ENCODE data around the gene SUPT4H1.

Gene SUPT4H1

GRCh38 chr17:58325289-58325726, 26.7 kb downstream of the SUPT4H1 start:
- Histone ChIP-seq H3K4me1 (ENCODE audit: control insufficient read depth in 1 of 2, insufficient read depth in 2 of 2, low read length in 2 of 2) (peaks cover 6 to 25% of the 10 kb centered on the region in 2 donors), H3K36me3 (ENCODE audit: control insufficient read depth in 1 of 2, insufficient read depth in 2 of 2, low read length in 2 of 2) (no peaks in the 10 kb centered on the region), H3K27ac (ENCODE audit: low read depth, low read length) (no peak overlapping the region), H3K4me3 (ENCODE audit: low read depth in 1 of 2, low read length in 2 of 2) (peak overlapping the region in 1 of 2 donors; percentile 74), H3K9ac (ENCODE audit: low read depth in 1 of 2, low read length in 2 of 2) (peak overlapping the region in 1 of 2 donors; percentile 57), H3K27me3 (ENCODE audit: control insufficient read depth in 1 of 2, insufficient read depth in 2 of 2, low read length in 2 of 2) (peaks cover 4 to 5% of the 10 kb centered on the region in 2 donors), H3K9me3 (ENCODE audit: control insufficient read depth in 1 of 2, low read length in 2 of 2) (no peaks in the 10 kb centered on the region)

GRCh38 chr17:58324409-58325288, 27.4 kb downstream of the SUPT4H1 start:
- H3K9me3 ChIP-seq (ENCODE audit: control insufficient read depth in 1 of 2, low read length in 2 of 2) = no peaks in the 10 kb centered on the region
- peak overlapping the region; percentile 71 to 74 for H3K4me3 ChIP-seq (ENCODE audit: low read depth in 1 of 2, low read length in 2 of 2)
- no peak overlapping the region for H3K27ac ChIP-seq (ENCODE audit: low read depth, low read length)
- peak overlapping the region; percentile 37 to 57 for H3K9ac ChIP-seq (ENCODE audit: low read depth in 1 of 2, low read length in 2 of 2)
- H3K36me3 ChIP-seq (ENCODE audit: control insufficient read depth in 1 of 2, insufficient read depth in 2 of 2, low read length in 2 of 2) = no peaks in the 10 kb centered on the region
- peaks cover 6 to 25% of the 10 kb centered on the region in 2 donors for H3K4me1 ChIP-seq (ENCODE audit: control insufficient read depth in 1 of 2, insufficient read depth in 2 of 2, low read length in 2 of 2)
- H3K27me3 ChIP-seq (ENCODE audit: control insufficient read depth in 1 of 2, insufficient read depth in 2 of 2, low read length in 2 of 2) = peaks cover 4 to 5% of the 10 kb centered on the region in 2 donors

- Histone ChIP-seq H3K27me3 (ENCODE audit: control insufficient read depth in 1 of 2, insufficient read depth in 2 of 2, low read length in 2 of 2) (peaks cover 4 to 5% of the 10 kb centered on the region in 2 donors), H3K4me1 (ENCODE audit: control insufficient read depth in 1 of 2, insufficient read depth in 2 of 2, low read length in 2 of 2) (peaks cover 6 to 22% of the 10 kb centered on the region in 2 donors), H3K9me3 (ENCODE audit: control insufficient read depth in 1 of 2, low read length in 2 of 2) (no peaks in the 10 kb centered on the region), H3K27ac (ENCODE audit: low read depth, low read length) (no peak overlapping the region), H3K4me3 (ENCODE audit: low read depth in 1 of 2, low read length in 2 of 2) (peak overlapping the region; percentile 71 to 74), H3K36me3 (ENCODE audit: control insufficient read depth in 1 of 2, insufficient read depth in 2 of 2, low read length in 2 of 2) (no peaks in the 10 kb centered on the region), H3K9ac (ENCODE audit: low read depth in 1 of 2, low read length in 2 of 2) (peak overlapping the region in 1 of 2 donors; percentile 37)
These were observed 28.0 kb downstream of the SUPT4H1 start for GRCh38 chr17:58324056-58324408.

GRCh38 chr17:58323366-58324055, 28.5 kb downstream of the SUPT4H1 start:
- Histone ChIP-seq H3K27ac (ENCODE audit: low read depth, low read length) (no peak overlapping the region), H3K4me1 (ENCODE audit: control insufficient read depth in 1 of 2, insufficient read depth in 2 of 2, low read length in 2 of 2) (peaks cover 6 to 21% of the 10 kb centered on the region in 2 donors)

GRCh38 chr17:58322581-58323185, 29.3 kb downstream of the SUPT4H1 start:
- no peak overlapping the region for H3K9ac ChIP-seq (ENCODE audit: low read depth in 1 of 2, low read length in 2 of 2)
- H3K27ac ChIP-seq (ENCODE audit: low read depth, low read length) = no peak overlapping the region
- H3K36me3 ChIP-seq (ENCODE audit: control insufficient read depth in 1 of 2, insufficient read depth in 2 of 2, low read length in 2 of 2) = no peaks in the 10 kb centered on the region
- no peak overlapping the region for H3K4me3 ChIP-seq (ENCODE audit: low read depth in 1 of 2, low read length in 2 of 2)
- H3K4me1 ChIP-seq (ENCODE audit: control insufficient read depth in 1 of 2, insufficient read depth in 2 of 2, low read length in 2 of 2) = peaks cover 11 to 23% of the 10 kb centered on the region in 2 donors
- peaks cover 4 to 5% of the 10 kb centered on the region in 2 donors for H3K27me3 ChIP-seq (ENCODE audit: control insufficient read depth in 1 of 2, insufficient read depth in 2 of 2, low read length in 2 of 2)
- H3K9me3 ChIP-seq (ENCODE audit: control insufficient read depth in 1 of 2, low read length in 2 of 2) = no peaks in the 10 kb centered on the region

More at GRCh38 chr17:58323366-58324055, 28.5 kb downstream of the SUPT4H1 start:
- no peaks in the 10 kb centered on the region for H3K9me3 ChIP-seq (ENCODE audit: control insufficient read depth in 1 of 2, low read length in 2 of 2)
- peak overlapping the region in 1 of 2 donors; percentile 37 for H3K9ac ChIP-seq (ENCODE audit: low read depth in 1 of 2, low read length in 2 of 2)
- peaks cover 4 to 5% of the 10 kb centered on the region in 2 donors for H3K27me3 ChIP-seq (ENCODE audit: control insufficient read depth in 1 of 2, insufficient read depth in 2 of 2, low read length in 2 of 2)
- H3K36me3 ChIP-seq (ENCODE audit: control insufficient read depth in 1 of 2, insufficient read depth in 2 of 2, low read length in 2 of 2) = no peaks in the 10 kb centered on the region
- H3K4me3 ChIP-seq (ENCODE audit: low read depth in 1 of 2, low read length in 2 of 2) = peak overlapping the region; percentile 71 to 74

GRCh38 chr17:58321571-58322525, 30.2 kb downstream of the SUPT4H1 start:
- no peak overlapping the region for H3K4me3 ChIP-seq (ENCODE audit: low read depth in 1 of 2, low read length in 2 of 2)
- H3K4me1 ChIP-seq (ENCODE audit: control insufficient read depth in 1 of 2, insufficient read depth in 2 of 2, low read length in 2 of 2) = peaks cover 17 to 22% of the 10 kb centered on the region in 2 donors
- no peaks in the 10 kb centered on the region for H3K36me3 ChIP-seq (ENCODE audit: control insufficient read depth in 1 of 2, insufficient read depth in 2 of 2, low read length in 2 of 2)
- peaks cover 4 to 5% of the 10 kb centered on the region in 2 donors for H3K27me3 ChIP-seq (ENCODE audit: control insufficient read depth in 1 of 2, insufficient read depth in 2 of 2, low read length in 2 of 2)
- no peaks in the 10 kb centered on the region for H3K9me3 ChIP-seq (ENCODE audit: control insufficient read depth in 1 of 2, low read length in 2 of 2)
- H3K27ac ChIP-seq (ENCODE audit: low read depth, low read length) = no peak overlapping the region
- H3K9ac ChIP-seq (ENCODE audit: low read depth in 1 of 2, low read length in 2 of 2) = no peak overlapping the region

GRCh38 chr17:58320570-58321323, 31.3 kb downstream of the SUPT4H1 start:
- Histone ChIP-seq H3K36me3 (ENCODE audit: control insufficient read depth in 1 of 2, insufficient read depth in 2 of 2, low read length in 2 of 2) (no peaks in the 10 kb centered on the region), H3K4me1 (ENCODE audit: control insufficient read depth in 1 of 2, insufficient read depth in 2 of 2, low read length in 2 of 2) (peaks cover 17 to 22% of the 10 kb centered on the region in 2 donors), H3K27ac (ENCODE audit: low read depth, low read length) (no peak overlapping the region), H3K27me3 (ENCODE audit: control insufficient read depth in 1 of 2, insufficient read depth in 2 of 2, low read length in 2 of 2) (peaks cover 4 to 5% of the 10 kb centered on the region in 2 donors), H3K9me3 (ENCODE audit: control insufficient read depth in 1 of 2, low read length in 2 of 2) (no peaks in the 10 kb centered on the region), H3K4me3 (ENCODE audit: low read depth in 1 of 2, low read length in 2 of 2) (no peak overlapping the region), H3K9ac (ENCODE audit: low read depth in 1 of 2, low read length in 2 of 2) (no peak overlapping the region)

GRCh38 chr17:58320163-58320558, 31.8 kb downstream of the SUPT4H1 start:
- no peaks in the 10 kb centered on the region for H3K36me3 ChIP-seq (ENCODE audit: control insufficient read depth in 1 of 2, insufficient read depth in 2 of 2, low read length in 2 of 2)
- no peak overlapping the region for H3K4me3 ChIP-seq (ENCODE audit: low read depth in 1 of 2, low read length in 2 of 2)
- H3K9ac ChIP-seq (ENCODE audit: low read depth in 1 of 2, low read length in 2 of 2) = no peak overlapping the region
- H3K9me3 ChIP-seq (ENCODE audit: control insufficient read depth in 1 of 2, low read length in 2 of 2) = no peaks in the 10 kb centered on the region
- peaks cover 4 to 5% of the 10 kb centered on the region in 2 donors for H3K27me3 ChIP-seq (ENCODE audit: control insufficient read depth in 1 of 2, insufficient read depth in 2 of 2, low read length in 2 of 2)
- H3K27ac ChIP-seq (ENCODE audit: low read depth, low read length) = no peak overlapping the region
- H3K4me1 ChIP-seq (ENCODE audit: control insufficient read depth in 1 of 2, insufficient read depth in 2 of 2, low read length in 2 of 2) = peaks cover 16 to 18% of the 10 kb centered on the region in 2 donors
